GM12892 (cell line): ENCODE data around the gene VASP.

Experiments
- POLR2A ChIP-seq: IDR thresholded peaks from 2 replicates; pipeline ENCODE4 v1.6.1; 2011; ENCODE audit warnings: low read depth, low read length, control low read depth
- POLR2AphosphoS5 ChIP-seq: IDR thresholded peaks from 2 replicates; pipeline ENCODE4 v1.6.1; 2011; ENCODE audit warnings: low read depth, low read length, control low read depth
- TAF1 ChIP-seq: IDR thresholded peaks from 2 replicates; pipeline ENCODE4 v1.6.1; 2011; ENCODE audit warnings: low read depth, mild to moderate bottlenecking, control low read depth, low read length, borderline replicate concordance

- TF ChIP-seq POLR2A (no peak), POLR2AphosphoS5 (no peak), TAF1 (no peak)
These were observed 39.1 kb upstream of the VASP start for GRCh38 chr19:45468159-45468651.
